ENCODE measurements around the gene ATP2A2.
A peak's percentile ranks its signal among the peaks of the same experiment; 100 is the strongest.
"Not testable (repeated sequence)": the region's sequence is repeated elsewhere in the genome, so short reads cannot be mapped to it uniquely, and the experiment has no call there.

ATP2A2 gene

GRCh38 chr12:110370732-110371231 lies 89.7 kb downstream of the ATP2A2 start:
- DNase-seq, result peak; percentile 21

GRCh38 chr12:110371408-110372055 lies 90.5 kb downstream of the ATP2A2 start:
- DNase-seq, result peak; percentile 59

- no peak for DNase-seq
Observed at GRCh38 chr12:110372056-110372425, 91.0 kb downstream of the ATP2A2 start.

GRCh38 chr12:110373025-110373424 lies 92.0 kb downstream of the ATP2A2 start:
- no peak for DNase-seq

GRCh38 chr12:110373425-110373824 lies 92.4 kb downstream of the ATP2A2 start:
- DNase-seq, result no peak

- DNase-seq, result no peak
Observed at GRCh38 chr12:110373962-110374611, 93.0 kb downstream of the ATP2A2 start.

- not testable (repeated sequence) for DNase-seq
Observed at GRCh38 chr12:110378131-110378790, 97.2 kb downstream of the ATP2A2 start.

GRCh38 chr12:110379197-110379596 lies 98.2 kb downstream of the ATP2A2 start:
- no peak for DNase-seq

GRCh38 chr12:110379631-110380030 lies 98.6 kb downstream of the ATP2A2 start:
- no peak for DNase-seq

- no peak for DNase-seq
Observed at GRCh38 chr12:110382683-110383082, 101.6 kb downstream of the ATP2A2 start.

Data from DMS79 treated with DMSO at 0.1 percent for 48 hours (cell line).